Body of pancreas (tissue), 4 donors: ENCODE results near the gene RET. TPM values are rescaled to one million over a fixed set of nuclear protein-coding genes. Genes with fewer than 3 reads are reported as not detected.

Experiments
- ATAC-seq: fragments of 150-250 bp; one replicate; pipeline ENCODE4 v1.9.1; 2016
- DNase-seq, 4 donors: peaks; one replicate each; pipeline ENCODE4 v3.0.0-alpha.2; 2019
- H3K27ac ChIP-seq, 4 donors: fragments of 200-600 bp; sonication (generic); 1 replicate in 3 of 4; 2 replicates in 1 of 4; pipeline versions ENCODE4 v1.5.1 to v1.6.1; 2016 to 2019; ENCODE audit warnings: mild to moderate bottlenecking in 1 of 4, mixed read lengths in 1 of 4, moderate library complexity in 1 of 4
- H3K27me3 ChIP-seq, 2 donors: fragments of 200-600 bp; sonication (generic); one replicate each; pipeline ENCODE4 v1.6.0; 2016; ENCODE audit warnings: mild to moderate bottlenecking in 1 of 2
- H3K36me3 ChIP-seq, 2 donors: fragments of 200-600 bp; sonication (generic); replicated peaks in 1 of 2; 2 replicates each; pipeline ENCODE4 v1.5.1; 2016; ENCODE audit warnings: low read depth in 2 of 2; ENCODE audit not compliant: insufficient read depth in 1 of 2
- H3K4me1 ChIP-seq: fragments of 200-600 bp; sonication (generic); one replicate; pipeline ENCODE4 v1.6.0; 2016
- H3K4me3 ChIP-seq, 2 donors: fragments of 200-600 bp; sonication (generic); 1 replicate in 1 of 2; 2 replicates in 1 of 2; pipeline ENCODE4 v1.5.1; 2016 to 2019
- H3K9me3 ChIP-seq, 3 donors: fragments of 200-600 bp; sonication (generic); 1 replicate in 2 of 3; 2 replicates in 1 of 3; pipeline ENCODE4 v1.5.1; 2016
- CTCF ChIP-seq, 7 experiments: fragments of 450-650 bp in 4 of 7; fragments of 200-600 bp in 3 of 7; sonication (generic) in 3 of 7; IDR thresholded peaks; one replicate each; pipeline ENCODE4 v1.5.1; 2016 to 2019; ENCODE audit warnings: antibody characterized with exemption in 7 of 7
- POLR2A ChIP-seq, 3 donors: fragments of 450-650 bp; IDR thresholded peaks; one replicate each; pipeline ENCODE4 v1.6.1; 2016; ENCODE audit warnings: antibody characterized with exemption in 3 of 3, mild to moderate bottlenecking in 2 of 3
- WGBS, 2 donors: methylation state at CpG; one replicate each; pipeline ENCODE4 v1.1.5; 2017; 5-methylcytosine and 5-hydroxymethylcytosine counted together
- intact Hi-C: fragments of 100-400 bp; cut with DNase I; formaldehyde crosslinking; loops from one replicate; pipeline ENCODE4 v1.15.1; 2023
- total RNA-seq, 2 donors: library from RNA; depleted of rRNA; stranded (reverse); fragments of >200 nt; gene quantifications; one replicate each; pipeline ENCODE4 v1.1.0, GENCODE V29; 2016

The RET gene
- total RNA-seq, 2 donors from 2014 or later: 0.78 to 1.6 TPM

- WGBS, 2 donors: 59 to 77% methylated on average over 2 of the region's 2 CpGs
Measured at GRCh38 chr10:43151371-43151770, 74.5 kb downstream of the RET start.

GRCh38 chr10:43153901-43154300 lies 77.0 kb downstream of the RET start:
- intact Hi-C loops: no loop called here
- WGBS, 2 donors: 87 to 94% methylated on average over 2 of the region's 2 CpGs
- no peaks in the 10 kb centered on the region for H3K36me3 ChIP-seq
- DNase-seq: no peak
- peaks cover 6% of the 10 kb centered on the region for H3K4me1 ChIP-seq
- ATAC-seq: no peak
- no peaks in the 10 kb centered on the region for H3K9me3 ChIP-seq
- H3K4me3 ChIP-seq: no peak overlapping the region
- TF ChIP-seq CTCF (IDR thresholded peaks at IDR 0.05) (no peak), POLR2A (IDR thresholded peaks at IDR 0.05) (no peak)
- no peak overlapping the region for H3K27ac ChIP-seq
- H3K27me3 ChIP-seq: no peaks in the 10 kb centered on the region

More at GRCh38 chr10:43151371-43151770, 74.5 kb downstream of the RET start:
- no peak overlapping the region for H3K4me3 ChIP-seq
- TF ChIP-seq POLR2A (IDR thresholded peaks at IDR 0.05): no peak
- DNase-seq (no peak), ATAC-seq (no peak)
- H3K27me3 ChIP-seq: no peaks in the 10 kb centered on the region
- H3K27ac ChIP-seq: no peak overlapping the region
- peaks cover 6% of the 10 kb centered on the region for H3K4me1 ChIP-seq
- intact Hi-C loops: no loop called here
- no peaks in the 10 kb centered on the region for H3K36me3 ChIP-seq
- no peaks in the 10 kb centered on the region for H3K9me3 ChIP-seq

GRCh38 chr10:43155221-43155620 lies 78.4 kb downstream of the RET start:
- H3K27ac ChIP-seq: no peak overlapping the region
- H3K4me1 ChIP-seq: peaks cover 6% of the 10 kb centered on the region
- TF ChIP-seq POLR2A (IDR thresholded peaks at IDR 0.05) (no peak), CTCF (IDR thresholded peaks at IDR 0.05) (no peak)
- H3K4me3 ChIP-seq: no peak overlapping the region
- no peaks in the 10 kb centered on the region for H3K27me3 ChIP-seq
- WGBS, 2 donors: 81 to 88% methylated on average over 2 of the region's 2 CpGs
- ATAC-seq (no peak), DNase-seq (no peak)
- no peaks in the 10 kb centered on the region for H3K9me3 ChIP-seq
- intact Hi-C loops: no loop called here
- no peaks in the 10 kb centered on the region for H3K36me3 ChIP-seq

GRCh38 chr10:43155741-43156140 lies 78.9 kb downstream of the RET start:
- Histone ChIP-seq H3K27ac (no peak overlapping the region), H3K4me1 (peaks cover 6% of the 10 kb centered on the region), H3K27me3 (no peaks in the 10 kb centered on the region), H3K9me3 (no peaks in the 10 kb centered on the region), H3K4me3 (no peak overlapping the region), H3K36me3 (no peaks in the 10 kb centered on the region)
- intact Hi-C loops: no loop called here
- DNase-seq (no peak), ATAC-seq (no peak)
- 69 to 75% methylated on average over 1 of the region's 1 CpG for WGBS, 2 donors
- no peak for TF ChIP-seq POLR2A (IDR thresholded peaks at IDR 0.05)
- TF ChIP-seq CTCF (IDR thresholded peaks at IDR 0.05): no peak

GRCh38 chr10:43156590-43157341 lies 79.9 kb downstream of the RET start:
- Histone ChIP-seq H3K4me1 (peaks cover 1% of the 10 kb centered on the region), H3K4me3 (no peak overlapping the region), H3K9me3 (no peaks in the 10 kb centered on the region), H3K27me3 (no peaks in the 10 kb centered on the region), H3K36me3 (no peaks in the 10 kb centered on the region), H3K27ac (no peak overlapping the region)
- WGBS, 2 donors: 76 to 82% methylated on average over 7 to 9 of the region's 9 CpGs
- ATAC-seq (no peak), DNase-seq (peak in 1 of 4 donors; percentile 27)
- intact Hi-C loops: no loop called here
- TF ChIP-seq CTCF (IDR thresholded peaks at IDR 0.05): no peak
- no peak for TF ChIP-seq POLR2A (IDR thresholded peaks at IDR 0.05)
